Natural killer cell (primary cell): ENCODE measurements around the gene CDYL2. TPM values are rescaled to one million over a fixed set of nuclear protein-coding genes. Genes with fewer than 3 reads are reported as not detected.

Experiments used
- ATAC-seq, 3 donors: fragments of 150-1000 bp in 2 of 3; fragments of 200-7000 bp in 1 of 3; cut with Tn5 transposase; 1 replicate in 1 of 3; 2 replicates in 2 of 3; pipeline ENCODE4 v1.10.0; 2021; ENCODE audit warnings: mild to moderate bottlenecking in 2 of 3, moderate library complexity in 2 of 3
- DNase-seq, 2 donors: peaks; one replicate each; pipeline versions ENCODE4 v3.0.0 to v3.0.0-alpha.2; 2013 to 2021; ENCODE audit warnings: mixed read lengths in 1 of 2
- H3K27ac ChIP-seq: one replicate; pipeline ENCODE4 v1.5.1; 2013; ENCODE audit warnings: mild to moderate bottlenecking, low read length
- H3K27me3 ChIP-seq: one replicate; pipeline ENCODE4 v1.6.1; 2013; ENCODE audit warnings: low read length; ENCODE audit not compliant: control insufficient read depth, insufficient read depth
- H3K36me3 ChIP-seq: one replicate; pipeline ENCODE4 v1.6.1; 2013; ENCODE audit warnings: low read length; ENCODE audit not compliant: control insufficient read depth, insufficient read depth
- H3K4me1 ChIP-seq: one replicate; pipeline ENCODE4 v1.6.1; 2013; ENCODE audit warnings: low read length; ENCODE audit not compliant: control insufficient read depth, insufficient read depth
- H3K4me3 ChIP-seq: one replicate; pipeline ENCODE4 v1.5.1; 2013; ENCODE audit warnings: low read length
- H3K9me3 ChIP-seq: one replicate; pipeline ENCODE4 v1.6.1; 2013; ENCODE audit warnings: low read length; ENCODE audit not compliant: control insufficient read depth, insufficient read depth
- H3K27ac Mint-ChIP-seq, 2 donors: one replicate each; pipeline ENCODE4 v1.8.0; 2022; ENCODE audit warnings: mild to moderate bottlenecking in 2 of 2, mixed read lengths in 2 of 2, moderate library complexity in 1 of 2
- H3K27me3 Mint-ChIP-seq, 2 donors: one replicate each; pipeline ENCODE4 v1.8.0; 2022; ENCODE audit warnings: low read depth in 2 of 2, mixed read lengths in 2 of 2
- H3K36me3 Mint-ChIP-seq: one replicate; pipeline ENCODE4 v1.8.0; 2022; ENCODE audit warnings: mixed read lengths
- H3K4me1 Mint-ChIP-seq, 2 donors: one replicate each; pipeline ENCODE4 v1.8.0; 2022; ENCODE audit warnings: mixed read lengths in 2 of 2
- H3K4me3 Mint-ChIP-seq: one replicate; pipeline ENCODE4 v1.8.0; 2022; ENCODE audit warnings: mild to moderate bottlenecking, moderate library complexity, mixed read lengths
- H3K9me3 Mint-ChIP-seq, 2 donors: one replicate each; pipeline ENCODE4 v1.8.0; 2022; ENCODE audit warnings: mixed read lengths in 2 of 2
- WGBS: methylation state at CpG from one replicate; pipeline ENCODE4 v1.1.7; 2013; ENCODE audit warnings: missing lambda C conversion rate; ENCODE audit not compliant: insufficient coverage; 5-methylcytosine and 5-hydroxymethylcytosine counted together
- intact Hi-C: fragments of 100-400 bp; cut with micrococcal nuclease; formaldehyde crosslinking; loops from one replicate; pipeline ENCODE4 v1.14.2; 2022
- total RNA-seq, 4 donors: library from RNA; stranded (reverse); fragments of 120-200 nt in 1 of 4; gene quantifications; one replicate each; pipeline versions ENCODE4 v1.2.3 to v1.2.4, GENCODE V29; 2013 to 2022
- TF ChIP-seq, protein P1 (sequence below): fragments of 200-600 bp; IDR thresholded peaks from one replicate; pipeline ENCODE4 v1.8.0; 2022; ENCODE audit warnings: antibody characterized with exemption

Gene CDYL2
- total RNA-seq, 3 donors from 2014 or later (not counting 1 experiment from before 2014, with no cell fraction given), result 2.7 to 14.5 (median 3.4) TPM

DNA sequence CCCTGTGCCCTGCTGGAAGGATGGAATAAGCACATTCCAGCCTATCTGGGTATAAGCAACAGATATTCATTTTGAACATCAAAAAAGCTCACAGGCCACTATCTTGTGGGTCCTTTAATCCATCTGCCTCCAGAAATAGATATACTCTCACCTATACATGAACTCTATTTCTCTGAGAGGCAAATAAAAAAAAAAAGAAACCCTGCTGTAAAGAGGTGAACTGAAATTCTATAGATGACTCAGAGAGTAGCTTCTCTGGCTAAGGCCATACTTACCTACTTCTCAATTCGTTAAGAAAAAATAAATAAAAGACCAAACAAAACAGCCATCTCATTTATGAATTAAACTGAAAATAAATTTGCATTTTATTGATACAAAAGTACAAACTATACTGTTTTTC, 177.3 kb downstream of the CDYL2 start:
- no CpG with 5 or more reads among the region's 1 CpG for WGBS

DNA sequence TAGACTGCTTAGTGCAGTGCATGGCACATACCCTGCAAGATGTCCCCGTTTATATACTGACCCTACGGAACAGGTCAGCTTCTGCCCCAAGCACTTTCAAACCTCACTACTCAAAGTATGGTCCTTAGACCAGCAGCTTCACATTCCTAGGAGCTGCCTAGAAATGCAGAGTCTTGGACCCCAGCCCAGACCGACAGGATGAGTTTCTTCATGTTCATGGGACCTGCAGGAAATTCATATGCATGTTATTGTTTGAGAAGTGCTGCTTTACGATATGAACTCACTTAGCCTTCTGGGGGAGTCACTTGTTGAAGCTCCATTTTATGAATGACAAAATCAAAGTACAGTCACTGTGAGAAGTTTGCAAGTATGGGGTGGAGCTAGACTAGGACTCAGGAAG, 181.0 kb downstream of the CDYL2 start:
- TF ChIP-seq, protein P1, sequence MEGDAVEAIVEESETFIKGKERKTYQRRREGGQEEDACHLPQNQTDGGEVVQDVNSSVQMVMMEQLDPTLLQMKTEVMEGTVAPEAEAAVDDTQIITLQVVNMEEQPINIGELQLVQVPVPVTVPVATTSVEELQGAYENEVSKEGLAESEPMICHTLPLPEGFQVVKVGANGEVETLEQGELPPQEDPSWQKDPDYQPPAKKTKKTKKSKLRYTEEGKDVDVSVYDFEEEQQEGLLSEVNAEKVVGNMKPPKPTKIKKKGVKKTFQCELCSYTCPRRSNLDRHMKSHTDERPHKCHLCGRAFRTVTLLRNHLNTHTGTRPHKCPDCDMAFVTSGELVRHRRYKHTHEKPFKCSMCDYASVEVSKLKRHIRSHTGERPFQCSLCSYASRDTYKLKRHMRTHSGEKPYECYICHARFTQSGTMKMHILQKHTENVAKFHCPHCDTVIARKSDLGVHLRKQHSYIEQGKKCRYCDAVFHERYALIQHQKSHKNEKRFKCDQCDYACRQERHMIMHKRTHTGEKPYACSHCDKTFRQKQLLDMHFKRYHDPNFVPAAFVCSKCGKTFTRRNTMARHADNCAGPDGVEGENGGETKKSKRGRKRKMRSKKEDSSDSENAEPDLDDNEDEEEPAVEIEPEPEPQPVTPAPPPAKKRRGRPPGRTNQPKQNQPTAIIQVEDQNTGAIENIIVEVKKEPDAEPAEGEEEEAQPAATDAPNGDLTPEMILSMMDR, result no peak
- Histone ChIP-seq H3K27me3 (no peaks in the 10 kb centered on the region), H3K36me3 (no peaks in the 10 kb centered on the region), H3K4me1 (no peaks in the 10 kb centered on the region), H3K4me3 (no peak overlapping the region), H3K9me3 (no peaks in the 10 kb centered on the region), H3K27ac (no peak overlapping the region)
- Mint-ChIP-seq H3K9me3 (no peaks in the 10 kb centered on the region), H3K4me1 (no peaks in the 10 kb centered on the region), H3K27ac (no peak overlapping the region), H3K36me3 (no peaks in the 10 kb centered on the region), H3K4me3 (no peak overlapping the region), H3K27me3 (peaks cover 0 to 2% of the 10 kb centered on the region in 2 donors)
- ATAC-seq (no peak), DNase-seq (no peak)
- 97% methylated on average over 4 of the region's 4 CpGs for WGBS
- intact Hi-C loops, result no loop called here

More for the DNA sequence above, 177.3 kb downstream of the CDYL2 start:
- DNase-seq (no peak), ATAC-seq (no peak)
- Histone ChIP-seq H3K9me3 (no peaks in the 10 kb centered on the region), H3K27me3 (no peaks in the 10 kb centered on the region), H3K27ac (no peak overlapping the region), H3K36me3 (no peaks in the 10 kb centered on the region), H3K4me1 (no peaks in the 10 kb centered on the region), H3K4me3 (no peak overlapping the region)
- TF ChIP-seq, protein P1, result no peak
- Mint-ChIP-seq H3K36me3 (no peaks in the 10 kb centered on the region), H3K27me3 (peaks cover 0 to 2% of the 10 kb centered on the region in 2 donors), H3K9me3 (no peaks in the 10 kb centered on the region), H3K4me1 (no peaks in the 10 kb centered on the region), H3K4me3 (no peak overlapping the region), H3K27ac (no peak overlapping the region)
- intact Hi-C loops, result no loop called here

DNA sequence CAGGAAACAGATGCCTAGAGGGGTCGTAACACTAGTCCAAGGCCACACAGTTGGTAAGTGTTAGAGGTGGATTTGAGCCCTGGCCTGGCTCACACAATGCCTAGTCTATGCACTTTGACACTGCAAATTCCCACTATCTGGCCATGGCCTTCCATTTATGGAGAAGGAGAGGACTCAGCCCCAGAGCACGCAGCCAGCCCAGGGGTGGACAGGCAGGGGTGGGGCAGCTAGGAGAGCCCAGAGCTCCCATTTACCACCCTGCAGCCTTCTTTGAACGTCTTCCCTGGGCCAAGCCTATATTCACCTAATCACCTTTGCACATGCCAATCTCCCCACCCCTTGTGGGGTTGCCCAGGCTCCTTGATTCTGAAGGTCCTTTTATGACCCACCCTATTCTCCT, 182.4 kb downstream of the CDYL2 start:
- Histone ChIP-seq H3K27ac (no peak overlapping the region), H3K4me3 (no peak overlapping the region), H3K9me3 (no peaks in the 10 kb centered on the region), H3K36me3 (no peaks in the 10 kb centered on the region), H3K27me3 (no peaks in the 10 kb centered on the region), H3K4me1 (no peaks in the 10 kb centered on the region)
- peak in 1 of 3 donors; percentile 14 for ATAC-seq
- Mint-ChIP-seq H3K27ac (no peak overlapping the region), H3K9me3 (no peaks in the 10 kb centered on the region), H3K4me1 (no peaks in the 10 kb centered on the region), H3K36me3 (no peaks in the 10 kb centered on the region), H3K4me3 (no peak overlapping the region), H3K27me3 (peaks cover 0 to 2% of the 10 kb centered on the region in 2 donors)
- TF ChIP-seq, protein P1, result no peak
- intact Hi-C loops, result no loop called here
- 92% methylated on average over 3 of the region's 3 CpGs for WGBS
- DNase-seq, result no peak
